Ectodermal cell (in vitro differentiated cells): ENCODE measurements around the gene PPP3CA.

Experiments
- H3K27ac ChIP-seq: 2 replicates; pipeline ENCODE4 v1.7.0; 2013; ENCODE audit warnings: mild to moderate bottlenecking, low read depth, low read length; ENCODE audit not compliant: insufficient read depth, poor library complexity, severe bottlenecking
- H3K27me3 ChIP-seq: 2 replicates; pipeline ENCODE4 v1.7.0; 2013; ENCODE audit warnings: mild to moderate bottlenecking, low read length; ENCODE audit not compliant: insufficient read depth, control insufficient read depth, poor library complexity, severe bottlenecking
- H3K36me3 ChIP-seq: one replicate; pipeline ENCODE4 v1.7.0; 2013; ENCODE audit warnings: low read length; ENCODE audit not compliant: control insufficient read depth, insufficient read depth
- H3K4me1 ChIP-seq: one replicate; pipeline ENCODE4 v1.7.0; 2013; ENCODE audit warnings: low read length; ENCODE audit not compliant: control insufficient read depth, insufficient read depth
- H3K4me3 ChIP-seq: 2 replicates; pipeline ENCODE4 v1.7.0; 2013; ENCODE audit warnings: low read depth, low read length, control low read depth; ENCODE audit not compliant: insufficient read depth
- H3K9me3 ChIP-seq: 2 replicates; pipeline ENCODE4 v1.7.0; 2013; ENCODE audit warnings: mild to moderate bottlenecking, low read length, moderate library complexity; ENCODE audit not compliant: control insufficient read depth
- WGBS, 2 experiments: methylation state at CpG; one replicate each; pipeline ENCODE4 v1.1.7; 2013; ENCODE audit warnings: missing lambda C conversion rate in 2 of 2; 5-methylcytosine and 5-hydroxymethylcytosine counted together

Gene PPP3CA

DNA sequence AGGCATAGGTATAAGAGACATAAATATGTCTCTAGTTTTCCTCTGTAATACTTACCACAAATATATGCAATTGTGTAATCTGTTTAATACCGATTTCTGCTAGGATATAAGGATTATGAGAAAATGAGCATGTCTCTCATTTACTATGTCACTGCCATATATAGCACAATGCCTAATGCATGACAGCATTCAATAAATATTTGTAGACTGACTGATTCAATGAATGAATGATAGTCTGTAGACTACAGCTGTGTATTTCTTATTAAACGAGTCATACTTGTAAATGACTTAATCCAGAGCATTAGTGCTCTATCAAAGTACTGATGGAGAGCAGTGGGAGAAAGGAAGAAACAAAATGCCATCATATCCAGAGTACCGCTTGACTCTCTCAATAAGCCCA, 175.6 kb downstream of the PPP3CA start:
- peaks cover 2% of the 10 kb centered on the region for H3K4me1 ChIP-seq
- no peak overlapping the region for H3K27ac ChIP-seq
- 93 to 100% methylated on average over 1 to 3 of the region's 3 CpGs for WGBS, 2 experiments
- no peaks in the 10 kb centered on the region for H3K27me3 ChIP-seq
- H3K9me3 ChIP-seq = no peaks in the 10 kb centered on the region
- H3K4me3 ChIP-seq = no peak overlapping the region
- H3K36me3 ChIP-seq = no peaks in the 10 kb centered on the region

DNA sequence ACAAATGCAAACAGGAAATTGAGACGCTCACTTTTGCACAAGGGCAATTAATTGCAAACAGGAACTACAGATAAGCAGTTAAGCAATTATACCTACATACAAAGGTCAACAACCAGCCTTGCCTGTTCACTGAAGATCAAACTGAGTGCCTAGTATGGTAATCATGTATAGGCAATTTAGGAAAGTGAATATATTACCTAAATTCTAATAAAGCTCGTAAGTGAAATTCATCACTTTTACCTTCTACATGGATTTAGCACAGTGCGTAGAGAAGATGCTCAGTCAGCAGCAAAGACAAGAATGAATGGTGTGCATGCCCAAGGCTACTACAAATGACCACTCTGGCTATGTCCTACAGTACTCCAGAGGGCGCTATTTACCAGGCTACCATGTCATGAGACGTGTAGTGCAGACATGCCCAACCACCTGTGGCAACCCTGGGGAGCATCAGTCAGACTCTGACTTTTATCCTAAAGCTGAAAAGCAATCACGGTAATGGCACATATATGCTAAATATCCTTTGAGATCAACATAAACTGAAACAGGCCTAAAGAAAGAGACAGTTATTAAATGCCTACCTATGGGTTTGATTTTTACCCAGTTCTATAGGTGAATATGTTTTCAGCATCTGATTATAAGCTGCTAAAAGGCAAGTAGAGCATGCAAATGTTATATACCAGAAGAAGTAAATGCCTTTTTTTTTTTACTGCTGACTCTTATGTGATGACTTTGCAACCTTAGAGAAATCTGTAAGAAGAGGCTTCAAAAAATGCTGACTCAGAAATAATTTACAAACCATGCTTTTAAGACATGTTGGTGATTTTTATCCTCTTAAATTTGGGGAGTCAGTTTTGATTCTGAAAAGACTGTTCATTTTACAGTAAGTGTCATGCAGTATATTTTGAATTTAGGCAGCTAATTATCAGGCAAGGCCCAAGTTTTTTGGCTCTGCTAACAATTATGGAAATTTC, 178.0 kb downstream of the PPP3CA start:
- H3K36me3 ChIP-seq = no peaks in the 10 kb centered on the region
- peaks cover 2% of the 10 kb centered on the region for H3K4me1 ChIP-seq
- no peak overlapping the region for H3K27ac ChIP-seq
- no peaks in the 10 kb centered on the region for H3K27me3 ChIP-seq
- no peak overlapping the region for H3K4me3 ChIP-seq
- 34 to 38% methylated on average over 6 of the region's 6 CpGs for WGBS, 2 experiments
- H3K9me3 ChIP-seq = no peaks in the 10 kb centered on the region

DNA sequence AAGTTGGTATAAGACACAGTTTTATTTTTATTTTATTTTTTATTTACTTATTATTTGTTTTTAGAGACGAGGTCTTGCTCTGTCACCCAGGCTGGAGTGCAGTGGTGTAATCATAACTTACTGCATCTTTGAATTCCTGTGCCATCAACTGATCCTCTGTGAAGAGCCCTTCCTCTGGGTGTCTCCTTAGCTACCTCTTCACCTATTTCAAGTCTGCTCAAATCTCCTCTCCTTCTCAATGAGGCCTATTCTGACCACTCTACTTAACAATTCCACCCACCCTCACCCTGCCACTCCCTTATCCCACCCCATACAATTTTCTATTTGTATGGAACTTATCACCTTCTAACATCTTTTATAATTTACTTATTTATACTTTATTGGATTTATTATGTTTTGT, 183.4 kb downstream of the PPP3CA start:
- H3K9me3 ChIP-seq = no peaks in the 10 kb centered on the region
- WGBS, 2 experiments = 87 to 100% methylated on average over 1 of the region's 1 CpG
- H3K4me1 ChIP-seq = no peaks in the 10 kb centered on the region
- no peak overlapping the region for H3K27ac ChIP-seq
- no peak overlapping the region for H3K4me3 ChIP-seq
- H3K36me3 ChIP-seq = no peaks in the 10 kb centered on the region
- H3K27me3 ChIP-seq = no peaks in the 10 kb centered on the region

DNA sequence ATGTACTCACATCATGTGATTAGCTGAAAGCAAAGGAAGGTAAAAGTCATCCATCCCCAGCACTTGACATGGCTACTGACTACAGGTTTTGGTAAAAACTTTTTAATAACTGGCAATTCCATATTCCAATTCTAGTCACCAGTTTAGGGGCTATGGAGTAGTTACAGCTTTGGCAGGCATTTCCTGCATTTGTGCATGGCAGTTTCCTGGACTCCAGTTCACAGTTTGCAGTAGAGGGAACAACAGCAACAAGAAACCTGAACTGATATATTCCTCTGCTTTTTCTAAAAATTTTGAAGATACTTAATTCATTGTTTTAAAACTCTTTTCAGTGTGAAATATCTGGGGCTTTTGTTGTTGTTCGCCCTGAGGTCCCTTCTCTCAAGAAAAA, 184.3 kb downstream of the PPP3CA start:
- Histone ChIP-seq H3K9me3 (no peaks in the 10 kb centered on the region), H3K4me1 (peaks cover 5% of the 10 kb centered on the region), H3K36me3 (no peaks in the 10 kb centered on the region), H3K27ac (no peak overlapping the region), H3K27me3 (no peaks in the 10 kb centered on the region), H3K4me3 (no peak overlapping the region)
- WGBS, 2 experiments = 100% methylated on average over 1 of the region's 1 CpG

DNA sequence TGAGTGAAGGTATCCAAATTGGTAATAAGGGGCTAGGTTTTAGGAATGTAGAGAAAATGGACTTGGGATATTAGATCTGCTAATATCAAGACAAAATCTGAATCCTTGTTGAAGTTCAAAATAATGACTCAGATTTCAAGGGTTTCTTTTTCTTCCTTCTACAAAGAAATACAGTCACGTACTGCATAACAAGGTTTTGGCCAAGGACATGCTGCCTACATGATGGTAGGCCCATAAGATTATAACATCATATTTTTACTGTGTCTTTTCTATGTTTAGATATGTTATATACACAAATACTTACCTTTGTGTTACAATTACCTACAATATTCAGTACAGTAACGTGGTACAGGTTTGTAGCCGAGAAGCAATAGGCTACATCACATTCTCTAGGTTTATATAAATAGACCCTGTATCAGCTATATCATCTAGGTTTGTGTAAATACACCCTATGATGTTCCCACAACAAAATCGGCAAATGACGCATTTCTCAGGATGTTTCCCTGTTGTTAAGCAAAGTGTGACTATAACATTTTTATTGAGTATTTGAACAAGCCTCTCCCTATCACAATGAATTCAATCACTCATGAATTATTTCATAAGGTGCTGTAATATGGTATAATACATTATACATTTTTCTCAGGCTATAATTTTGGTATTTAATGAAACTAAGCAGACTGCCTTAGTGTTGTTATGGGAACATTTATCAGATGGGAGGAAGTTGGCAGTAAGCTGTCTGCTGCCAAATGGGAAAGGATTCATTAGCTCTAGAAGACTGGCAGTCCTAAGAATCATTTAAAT, 186.3 kb downstream of the PPP3CA start:
- 100% methylated on average over 3 to 5 of the region's 5 CpGs for WGBS, 2 experiments
- H3K9me3 ChIP-seq = no peaks in the 10 kb centered on the region
- peaks cover 12% of the 10 kb centered on the region for H3K4me1 ChIP-seq
- no peaks in the 10 kb centered on the region for H3K27me3 ChIP-seq
- H3K36me3 ChIP-seq = no peaks in the 10 kb centered on the region
- H3K27ac ChIP-seq = no peak overlapping the region
- no peak overlapping the region for H3K4me3 ChIP-seq

DNA sequence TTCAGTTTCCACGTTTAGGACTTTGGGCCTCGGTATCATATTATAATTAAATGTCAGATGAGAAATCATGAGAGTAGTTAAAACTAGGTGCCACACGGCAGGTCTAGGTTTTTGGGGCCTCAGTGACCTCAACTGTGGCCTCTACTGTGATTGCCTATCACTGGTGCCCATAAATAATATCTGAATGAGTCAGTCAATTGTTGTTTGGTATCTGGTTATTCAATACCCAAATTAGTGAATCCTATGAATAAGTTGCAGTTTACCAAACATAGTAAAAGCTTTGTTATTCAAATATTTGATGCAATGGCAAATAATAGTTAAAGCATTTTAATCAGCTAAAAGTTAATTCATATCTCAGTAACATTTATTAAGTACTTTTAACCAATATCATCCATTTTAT, 188.8 kb downstream of the PPP3CA start:
- Histone ChIP-seq H3K4me1 (peaks cover 18% of the 10 kb centered on the region), H3K27me3 (no peaks in the 10 kb centered on the region), H3K9me3 (no peaks in the 10 kb centered on the region), H3K27ac (no peak overlapping the region), H3K4me3 (no peak overlapping the region), H3K36me3 (no peaks in the 10 kb centered on the region)
- WGBS, 2 experiments = 68 to 80% methylated on average over 3 of the region's 3 CpGs

DNA sequence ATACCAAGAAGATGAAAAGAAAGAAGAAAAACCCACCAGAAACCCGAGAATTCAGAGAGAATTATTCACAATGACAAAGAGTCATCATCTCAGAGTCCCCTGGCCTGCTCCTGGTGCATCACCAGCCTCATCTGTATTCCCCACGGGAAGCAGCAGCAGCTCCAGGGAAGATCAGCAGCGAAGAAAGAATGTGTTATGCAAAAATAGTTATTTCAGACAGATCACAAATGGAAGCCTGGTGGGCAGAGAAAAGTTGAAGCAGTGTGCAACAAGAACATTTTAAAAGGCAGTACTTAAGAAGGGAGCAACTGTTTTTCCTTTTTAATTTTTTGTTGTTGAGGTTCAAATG, 189.2 kb downstream of the PPP3CA start:
- peaks cover 19% of the 10 kb centered on the region for H3K4me1 ChIP-seq
- WGBS, 2 experiments = 42 to 44% methylated on average over 3 of the region's 3 CpGs
- no peaks in the 10 kb centered on the region for H3K36me3 ChIP-seq
- no peaks in the 10 kb centered on the region for H3K9me3 ChIP-seq
- no peaks in the 10 kb centered on the region for H3K27me3 ChIP-seq
- H3K4me3 ChIP-seq = no peak overlapping the region
- H3K27ac ChIP-seq = no peak overlapping the region

DNA sequence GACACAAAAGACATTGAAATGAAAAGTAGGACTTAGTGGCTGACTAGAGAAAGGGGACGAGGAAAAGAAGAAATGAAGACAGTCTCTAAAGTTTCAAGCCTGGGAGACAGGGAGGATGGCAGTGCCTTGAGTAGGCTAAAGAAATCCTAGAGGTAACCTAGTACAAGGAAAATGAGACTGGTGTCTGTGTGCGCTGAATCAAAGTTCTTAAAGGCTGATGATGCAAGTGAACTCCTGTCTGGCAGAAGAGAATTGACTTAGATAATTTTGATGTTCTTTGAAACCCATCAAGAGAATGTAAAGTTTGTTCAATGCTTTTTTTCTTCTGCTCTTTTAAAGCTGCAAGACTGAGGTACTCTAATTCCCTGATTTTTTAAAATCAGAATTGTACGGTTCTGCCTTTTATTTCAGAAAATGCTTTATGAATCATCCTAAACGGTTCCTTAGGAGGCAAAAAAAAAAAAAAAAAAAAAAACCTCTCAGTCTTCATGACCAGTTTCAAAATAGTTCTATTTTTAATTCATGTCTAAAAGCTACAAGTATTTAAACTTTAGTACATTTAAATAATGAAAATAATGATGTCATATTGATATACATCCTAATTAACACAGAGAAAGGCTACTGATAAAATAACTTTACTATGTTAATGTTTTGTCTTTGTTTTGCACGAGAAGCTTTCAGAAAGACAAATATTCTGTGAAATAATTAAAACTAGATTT, 189.8 kb downstream of the PPP3CA start:
- WGBS, 2 experiments = 81 to 82% methylated on average over 3 to 4 of the region's 5 CpGs
- peaks cover 19% of the 10 kb centered on the region for H3K4me1 ChIP-seq
- no peaks in the 10 kb centered on the region for H3K36me3 ChIP-seq
- no peak overlapping the region for H3K27ac ChIP-seq
- no peaks in the 10 kb centered on the region for H3K27me3 ChIP-seq
- no peak overlapping the region for H3K4me3 ChIP-seq
- H3K9me3 ChIP-seq = no peaks in the 10 kb centered on the region

DNA sequence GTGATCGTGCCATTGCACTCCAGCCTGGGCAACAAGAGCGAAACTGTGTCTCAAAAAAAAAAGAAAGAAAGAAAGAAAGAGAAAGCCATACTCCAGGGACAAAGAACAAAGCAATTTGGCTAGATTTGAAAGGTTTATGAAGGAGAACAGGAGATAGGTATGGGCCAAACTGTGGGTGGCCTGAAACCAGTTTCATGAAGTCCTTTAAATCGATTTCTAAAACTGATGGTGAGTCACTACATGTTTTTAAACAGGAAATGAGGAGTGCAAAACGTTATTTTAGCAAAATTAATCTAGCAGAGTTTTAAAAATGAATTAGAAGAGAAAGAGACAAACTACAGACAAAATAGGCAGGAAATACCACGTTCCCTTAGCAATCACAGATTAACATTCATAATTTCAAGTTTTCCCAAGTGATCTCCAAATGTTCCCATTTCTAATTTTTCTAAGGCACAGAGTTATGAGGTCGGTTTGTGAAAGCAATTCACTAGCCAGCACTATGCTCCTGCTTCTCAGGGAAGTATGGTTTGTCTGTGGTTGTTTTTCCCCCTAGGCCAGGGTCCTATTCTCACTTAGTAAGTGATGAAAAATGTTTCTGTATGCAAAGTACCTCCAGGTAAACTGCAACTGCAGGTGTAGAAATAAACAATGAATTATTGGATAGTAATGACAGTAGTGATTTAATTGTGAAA, 190.6 kb downstream of the PPP3CA start:
- Histone ChIP-seq H3K27ac (no peak overlapping the region), H3K36me3 (no peaks in the 10 kb centered on the region), H3K9me3 (no peaks in the 10 kb centered on the region), H3K4me1 (peaks cover 19% of the 10 kb centered on the region), H3K4me3 (no peak overlapping the region), H3K27me3 (no peaks in the 10 kb centered on the region)
- 88 to 97% methylated on average over 5 to 6 of the region's 6 CpGs for WGBS, 2 experiments
